NB4 (cell line): Measurements from ENCODE around the gene SYNGR3.

Experiments used
- MYC ChIP-seq: IDR thresholded peaks from 2 replicates; pipeline ENCODE4 v1.6.1; 2011; ENCODE audit warnings: low read depth, low read length
- POLR2A ChIP-seq: IDR thresholded peaks from 2 replicates; pipeline ENCODE4 v1.6.1; 2011; ENCODE audit warnings: mild to moderate bottlenecking; ENCODE audit not compliant: insufficient read length; ENCODE audit errors: extremely low read depth
- TF ChIP-seq, protein P1 (sequence below): IDR thresholded peaks from one replicate; pipeline ENCODE4 v1.5.1; 2012; ENCODE audit warnings: low read depth, low read length

DNA sequence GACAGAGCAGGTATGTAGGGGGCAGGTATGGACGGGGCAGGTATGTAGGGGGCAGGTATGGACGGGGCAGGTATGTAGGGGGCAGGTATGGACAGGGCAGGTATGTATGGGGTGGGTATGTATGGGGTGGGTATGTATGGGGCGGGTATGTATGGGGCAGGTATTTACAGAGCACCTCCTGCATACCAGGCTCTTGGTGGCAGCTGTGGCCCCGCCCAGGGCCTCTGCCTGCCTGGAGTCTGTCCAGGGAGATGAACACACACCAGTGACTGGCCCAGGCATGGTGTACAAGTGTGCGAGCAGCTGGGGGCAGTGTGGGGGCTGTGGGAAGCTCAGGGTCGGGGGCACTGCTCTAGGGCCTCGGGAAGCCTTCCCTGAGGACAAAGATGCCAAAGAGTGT is 39.7 kb upstream of the SYNGR3 start:
- TF ChIP-seq, protein P1, sequence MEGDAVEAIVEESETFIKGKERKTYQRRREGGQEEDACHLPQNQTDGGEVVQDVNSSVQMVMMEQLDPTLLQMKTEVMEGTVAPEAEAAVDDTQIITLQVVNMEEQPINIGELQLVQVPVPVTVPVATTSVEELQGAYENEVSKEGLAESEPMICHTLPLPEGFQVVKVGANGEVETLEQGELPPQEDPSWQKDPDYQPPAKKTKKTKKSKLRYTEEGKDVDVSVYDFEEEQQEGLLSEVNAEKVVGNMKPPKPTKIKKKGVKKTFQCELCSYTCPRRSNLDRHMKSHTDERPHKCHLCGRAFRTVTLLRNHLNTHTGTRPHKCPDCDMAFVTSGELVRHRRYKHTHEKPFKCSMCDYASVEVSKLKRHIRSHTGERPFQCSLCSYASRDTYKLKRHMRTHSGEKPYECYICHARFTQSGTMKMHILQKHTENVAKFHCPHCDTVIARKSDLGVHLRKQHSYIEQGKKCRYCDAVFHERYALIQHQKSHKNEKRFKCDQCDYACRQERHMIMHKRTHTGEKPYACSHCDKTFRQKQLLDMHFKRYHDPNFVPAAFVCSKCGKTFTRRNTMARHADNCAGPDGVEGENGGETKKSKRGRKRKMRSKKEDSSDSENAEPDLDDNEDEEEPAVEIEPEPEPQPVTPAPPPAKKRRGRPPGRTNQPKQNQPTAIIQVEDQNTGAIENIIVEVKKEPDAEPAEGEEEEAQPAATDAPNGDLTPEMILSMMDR: no peak
- TF ChIP-seq POLR2A (no peak), MYC (no peak)
